H1 (cell line): ENCODE data around the gene RPIA. TPM values are rescaled to one million over a fixed set of nuclear protein-coding genes. Genes with fewer than 3 reads are reported as not detected.

Experiments
- CTCF ChIA-PET: fragments of 300-600 bp; sonication (Branson Sonifier 250); formaldehyde crosslinking; loops from one replicate; lab custom pipeline; 2021; ENCODE audit not compliant: partially characterized antibody; lab: Charles Lee
- POLR2A ChIA-PET: fragments of 300-600 bp; sonication (Branson Sonifier 250); formaldehyde crosslinking; loops from one replicate; lab custom pipeline; 2021; ENCODE audit warnings: inconsistent platforms; ENCODE audit not compliant: partially characterized antibody; lab: Charles Lee
- DNase-seq, 2 experiments: peaks; one replicate each; pipeline versions ENCODE4 v3.0.0 to v3.0.0-alpha.2; 2010 to 2022; ENCODE audit warnings: low spot score in 2 of 2, low read depth in 1 of 2, mixed read lengths in 1 of 2
- FAIRE-seq: peaks from 2 replicates; lab custom pipeline; 2011; peaks lifted over from hg19 to GRCh38; lab: Jason Lieb, UNC
- H2AFZ ChIP-seq: 2 replicates; pipeline ENCODE4 v1.8.1; 2012; ENCODE audit warnings: low read length, inconsistent platforms
- H2AK5ac ChIP-seq: 2 replicates; pipeline ENCODE4 v1.6.1; 2013; ENCODE audit warnings: low read depth, low read length
- H2BK120ac ChIP-seq: replicated peaks from 2 replicates; pipeline ENCODE3; 2013; ENCODE audit warnings: low read depth, low read length, inconsistent platforms
- H2BK12ac ChIP-seq: 2 replicates; pipeline ENCODE4 v1.6.1; 2013; ENCODE audit warnings: low read depth, low read length
- H2BK15ac ChIP-seq: 2 replicates; pipeline ENCODE4 v1.6.1; 2013; ENCODE audit warnings: low read length
- H2BK20ac ChIP-seq: 2 replicates; pipeline ENCODE4 v1.6.1; 2013; ENCODE audit warnings: low read length
- H2BK5ac ChIP-seq: 2 replicates; pipeline ENCODE4 v1.6.1; 2013; ENCODE audit warnings: low read depth, low read length
- H3K14ac ChIP-seq: 2 replicates; pipeline ENCODE4 v1.6.1; 2013; ENCODE audit warnings: inconsistent platforms; ENCODE audit not compliant: insufficient read length
- H3K18ac ChIP-seq: 2 replicates; pipeline ENCODE4 v1.6.1; 2013; ENCODE audit warnings: low read length; ENCODE audit errors: extremely low read depth
- H3K23ac ChIP-seq: 2 replicates; pipeline ENCODE4 v1.6.1; 2013; ENCODE audit warnings: inconsistent platforms; ENCODE audit not compliant: insufficient read length
- H3K23me2 ChIP-seq: 2 replicates; pipeline ENCODE4 v1.6.1; 2013; ENCODE audit warnings: low read depth, low read length
- H3K27ac ChIP-seq: 2 replicates; pipeline ENCODE4 v1.6.1; 2011; ENCODE audit warnings: low read depth, low read length, inconsistent platforms
- H3K27me3 ChIP-seq, 4 experiments: replicated peaks in 1 of 4; 1 replicate in 1 of 4; 2 replicates in 3 of 4; pipeline versions ENCODE4 v1.6.1 to v1.8.1; 2011 to 2013; ENCODE audit warnings: low read length in 3 of 4, mild to moderate bottlenecking in 3 of 4, inconsistent platforms in 2 of 4, mixed read lengths in 2 of 4, moderate library complexity in 1 of 4; ENCODE audit not compliant: control insufficient read depth in 3 of 4, insufficient read depth in 3 of 4; ENCODE audit errors: extremely low read depth in 1 of 4
- H3K36me3 ChIP-seq, 4 experiments: 2 replicates each; pipeline versions ENCODE4 v1.6.1 to v1.8.1; 2011 to 2013; ENCODE audit warnings: mild to moderate bottlenecking in 4 of 4, low read length in 3 of 4, moderate library complexity in 2 of 4, control low read depth in 1 of 4, inconsistent platforms in 1 of 4; ENCODE audit not compliant: insufficient read depth in 4 of 4, control insufficient read depth in 2 of 4
- H3K4ac ChIP-seq: replicated peaks from 2 replicates; pipeline ENCODE3; 2013; ENCODE audit warnings: low read length, low read depth, mixed read lengths, inconsistent platforms; ENCODE audit not compliant: insufficient read length
- H3K4me1 ChIP-seq, 4 experiments: replicated peaks in 1 of 4; 1 replicate in 1 of 4; 2 replicates in 3 of 4; pipeline versions ENCODE4 v1.6.1 to v1.8.1; 2011 to 2013; ENCODE audit warnings: low read length in 3 of 4, inconsistent platforms in 2 of 4, mixed read lengths in 1 of 4; ENCODE audit not compliant: insufficient read depth in 4 of 4, control insufficient read depth in 3 of 4
- H3K4me2 ChIP-seq, 2 experiments: 2 replicates each; pipeline versions ENCODE4 v1.6.1 to v1.8.1; 2011 to 2013; ENCODE audit warnings: low read depth in 2 of 2, low read length in 2 of 2, control low read depth in 1 of 2, inconsistent platforms in 1 of 2, mild to moderate bottlenecking in 1 of 2; ENCODE audit not compliant: insufficient read depth in 1 of 2
- H3K4me3 ChIP-seq, 4 experiments: fragments of 200-600, 300-600 bp in 1 of 4; sonication (generic), shearing (Covaris generic), sonication (Bioruptor Twin) in 1 of 4; 2 replicates each; pipeline versions ENCODE4 v1.5.1 to v1.8.1; 2011 to 2016; ENCODE audit warnings: low read length in 4 of 4, low read depth in 3 of 4, control low read depth in 2 of 4, inconsistent platforms in 2 of 4, mild to moderate bottlenecking in 2 of 4, mixed read lengths in 1 of 4, moderate library complexity in 1 of 4; ENCODE audit not compliant: insufficient read depth in 2 of 4; ENCODE audit errors: extremely low read depth in 1 of 4
- H3K56ac ChIP-seq: replicated peaks from 2 replicates; pipeline ENCODE3; 2013; ENCODE audit warnings: low read depth, mild to moderate bottlenecking, mixed read lengths, low read length, inconsistent platforms; ENCODE audit not compliant: insufficient read length
- H3K79me1 ChIP-seq: 2 replicates; pipeline ENCODE4 v1.6.1; 2013; ENCODE audit warnings: low read depth, low read length, control low read depth
- H3K79me2 ChIP-seq, 2 experiments: 2 replicates each; pipeline versions ENCODE4 v1.6.1 to v1.8.1; 2012 to 2013; ENCODE audit warnings: low read length in 2 of 2, mild to moderate bottlenecking in 2 of 2, inconsistent platforms in 1 of 2; ENCODE audit not compliant: insufficient read depth in 2 of 2, control insufficient read depth in 1 of 2
- H3K9ac ChIP-seq, 4 experiments: replicated peaks in 1 of 4; 1 replicate in 1 of 4; 2 replicates in 3 of 4; pipeline versions ENCODE4 v1.6.1 to v1.8.1; 2011 to 2013; ENCODE audit warnings: low read depth in 3 of 4, low read length in 3 of 4, control low read depth in 2 of 4, mild to moderate bottlenecking in 2 of 4, moderate library complexity in 2 of 4, inconsistent platforms in 1 of 4; ENCODE audit errors: extremely low read depth in 1 of 4
- H3K9me3 ChIP-seq, 2 experiments: 2 replicates each; pipeline versions ENCODE4 v1.6.1 to v1.8.1; 2012 to 2013; ENCODE audit warnings: mild to moderate bottlenecking in 2 of 2, moderate library complexity in 2 of 2, control low read depth in 1 of 2, inconsistent platforms in 1 of 2, low read depth in 1 of 2, low read length in 1 of 2, mixed read lengths in 1 of 2; ENCODE audit not compliant: insufficient read depth in 2 of 2
- H4K20me1 ChIP-seq, 2 experiments: replicated peaks in 1 of 2; 2 replicates each; pipeline versions ENCODE3 to v1.8.1; 2011 to 2013; ENCODE audit warnings: inconsistent platforms in 2 of 2, low read length in 2 of 2, mild to moderate bottlenecking in 1 of 2; ENCODE audit not compliant: insufficient read depth in 2 of 2, control insufficient read depth in 1 of 2
- H4K5ac ChIP-seq: 2 replicates; pipeline ENCODE4 v1.6.1; 2013; ENCODE audit warnings: low read length, low read depth, mixed read lengths, inconsistent platforms; ENCODE audit not compliant: insufficient read length
- H4K8ac ChIP-seq: 2 replicates; pipeline ENCODE4 v1.8.0; 2013; ENCODE audit warnings: mild to moderate bottlenecking, moderate library complexity, low read length, inconsistent platforms; ENCODE audit not compliant: insufficient read depth; ENCODE audit errors: extremely low read depth
- H4K91ac ChIP-seq: replicated peaks from 2 replicates; pipeline ENCODE3; 2013; ENCODE audit warnings: low read length, mixed read lengths, inconsistent platforms; ENCODE audit not compliant: insufficient read length
- CBX5 ChIP-seq: fragments of 300-800, 300-1000 bp; sonication (generic); IDR thresholded peaks from 2 replicates; pipeline ENCODE4 v1.7.1; 2016; ENCODE audit warnings: antibody characterized with exemption, low read length, low read depth
- CTBP2 ChIP-seq: IDR thresholded peaks from 2 replicates; pipeline ENCODE4 v1.7.0; 2011; ENCODE audit warnings: borderline replicate concordance, mild to moderate bottlenecking, moderate library complexity, mixed read lengths, low read length; ENCODE audit not compliant: insufficient read depth, insufficient read length
- EP300 ChIP-seq, 2 experiments: IDR thresholded peaks; 1 replicate in 1 of 2; 2 replicates in 1 of 2; pipeline ENCODE4 v1.6.1; 2011 to 2012; ENCODE audit warnings: low read depth in 2 of 2, low read length in 2 of 2, mild to moderate bottlenecking in 2 of 2, borderline replicate concordance in 1 of 2, inconsistent platforms in 1 of 2, moderate library complexity in 1 of 2
- MAX ChIP-seq: IDR thresholded peaks from 2 replicates; pipeline ENCODE4 v1.6.1; 2012; ENCODE audit warnings: inconsistent platforms
- POLR2AphosphoS5 ChIP-seq: IDR thresholded peaks from 2 replicates; pipeline ENCODE4 v1.6.1; 2011; ENCODE audit warnings: low read depth, low read length
- SAP30 ChIP-seq: fragments of 300-600 bp; sonication (generic); IDR thresholded peaks from 2 replicates; pipeline ENCODE4 v1.7.1; 2012; ENCODE audit warnings: low read length, moderate library complexity, mild to moderate bottlenecking, inconsistent platforms; ENCODE audit not compliant: insufficient read depth, insufficient replicate concordance
- SP1 ChIP-seq: IDR thresholded peaks from 2 replicates; pipeline ENCODE4 v1.6.1; 2011; ENCODE audit warnings: low read depth, low read length
- TEAD4 ChIP-seq: IDR thresholded peaks from 2 replicates; pipeline ENCODE4 v1.6.1; 2012; ENCODE audit warnings: low read depth, low read length, inconsistent platforms, mixed read lengths
- WGBS, 2 experiments: shearing (Covaris generic) in 1 of 2; methylation state at CpG; one replicate each; pipeline versions ENCODE4 v1.1.6 to v1.1.7; 2013 to 2015; ENCODE audit warnings: low lambda C conversion rate in 2 of 2, mixed read lengths in 2 of 2, inconsistent platforms in 1 of 2, low coverage in 1 of 2, missing lambda C conversion rate in 1 of 2; ENCODE audit not compliant: insufficient replicate concordance in 2 of 2, insufficient coverage in 1 of 2, insufficient read length in 1 of 2; ENCODE audit errors: extremely low coverage in 1 of 2, missing lambda C conversion rate in 1 of 2; 5-methylcytosine and 5-hydroxymethylcytosine counted together
- polyA plus RNA-seq, 7 experiments: library from polyadenylated mRNA; depleted of rRNA in 3 of 7; stranded (reverse) in 5 of 7; unstranded in 2 of 7; fragments of >200 nt in 5 of 7; fragments of 200-250 nt in 2 of 7; gene quantifications; 1 replicate in 5 of 7; 2 replicates in 1 of 7; 4 replicates in 1 of 7; pipeline versions ENCODE4 v1.2.1 to v1.2.3, GENCODE V29; 2011 to 2013; ENCODE audit warnings: missing spikeins in 2 of 7, mixed read lengths in 2 of 7
- total RNA-seq: library from RNA; stranded (reverse); fragmentation: NEBNext Ultra II Directional; extraction: Animal tissue kit (Norgen Biotek cat#: 25700); gene quantifications from 2 replicates; pipeline ENCODE4 v1.2.1, GENCODE V29; 2021

Gene RPIA
- total and polyA plus RNA-seq, 2 of the 8 experiments (the other 6 are each of a cell fraction or from before 2014, with no cell fraction given): 13.1 to 24.0 TPM

GRCh38 chr2:88753833-88754584 lies 62.5 kb downstream of the RPIA start:
- Histone ChIP-seq H2AK5ac (no peak overlapping the region), H3K9ac (no peak overlapping the region), H4K8ac (no peak overlapping the region), H4K20me1 (no peaks in the 10 kb centered on the region), H3K36me3 (peaks cover 0 to 4% (median 2%) of the 10 kb centered on the region in 4 experiments; a peak in 3 of 8 replicates), H3K18ac (no peak overlapping the region), H3K79me2 (no peaks in the 10 kb centered on the region), H2BK120ac (no peak overlapping the region), H3K56ac (no peak overlapping the region), H3K4me1 (peaks cover 0 to 7% (median 1%) of the 10 kb centered on the region in 4 experiments; a peak in 2 of 7 replicates), H3K9me3 (peaks cover 11 to 16% of the 10 kb centered on the region in 2 experiments; a peak in 3 of 4 replicates), H3K4me3 (no peak overlapping the region), H3K4ac (no peak overlapping the region), H3K23ac (no peak overlapping the region), H2BK20ac (no peak overlapping the region), H2BK5ac (no peak overlapping the region; the same call in 1 of the 2 replicates), H3K27ac (no peak overlapping the region; the same call in 1 of the 2 replicates), H2BK12ac (no peak overlapping the region), H3K14ac (no peak overlapping the region), H3K23me2 (no peaks in the 10 kb centered on the region), H4K5ac (no peak overlapping the region), H2AFZ (no peak overlapping the region), H2BK15ac (no peak overlapping the region), H3K27me3 (no peaks in the 10 kb centered on the region), H4K91ac (no peak overlapping the region), H3K4me2 (no peak overlapping the region), H3K79me1 (no peaks in the 10 kb centered on the region)
- ChIA-PET CTCF (interaction anchor here (0.6 to 1.3 kb wide), 4 partner anchors 11 to 164 kb away, joined by 3 read pairs; no protein-coding TSS in a partner anchor), POLR2A (no interaction called here)
- DNase-seq (no peak), FAIRE-seq (no peak)
- 88% methylated on average over 4 of the region's 4 CpGs; no CpG with 5 or more reads in 1 of the 2 experiments for WGBS, 2 experiments
- TF ChIP-seq SP1 (no peak), CTBP2 (no peak), EP300 (IDR thresholded peaks at IDR 0.05; ENCODE audit: borderline replicate concordance in 1 of 2, low read depth in 2 of 2, low read length in 2 of 2) (no peak), SAP30 (no peak), POLR2AphosphoS5 (no peak), TEAD4 (no peak), MAX (no peak), CBX5 (no peak)
